Hematopoietic multipotent progenitor cell treated with erythropoietin and hydrocortisone succinate and interleukin-3 and kit ligand, for 6 days (in vitro differentiated cells): ENCODE data around the gene APBB3.
"Not testable (repeated sequence)": the region's sequence is repeated elsewhere in the genome, so short reads cannot be mapped to it uniquely, and the experiment has no call there.

ENCODE experiments used
- DNase-seq: peaks from one replicate; pipeline ENCODE4 v3.0.0-alpha.2; 2015

APBB3 gene

DNA sequence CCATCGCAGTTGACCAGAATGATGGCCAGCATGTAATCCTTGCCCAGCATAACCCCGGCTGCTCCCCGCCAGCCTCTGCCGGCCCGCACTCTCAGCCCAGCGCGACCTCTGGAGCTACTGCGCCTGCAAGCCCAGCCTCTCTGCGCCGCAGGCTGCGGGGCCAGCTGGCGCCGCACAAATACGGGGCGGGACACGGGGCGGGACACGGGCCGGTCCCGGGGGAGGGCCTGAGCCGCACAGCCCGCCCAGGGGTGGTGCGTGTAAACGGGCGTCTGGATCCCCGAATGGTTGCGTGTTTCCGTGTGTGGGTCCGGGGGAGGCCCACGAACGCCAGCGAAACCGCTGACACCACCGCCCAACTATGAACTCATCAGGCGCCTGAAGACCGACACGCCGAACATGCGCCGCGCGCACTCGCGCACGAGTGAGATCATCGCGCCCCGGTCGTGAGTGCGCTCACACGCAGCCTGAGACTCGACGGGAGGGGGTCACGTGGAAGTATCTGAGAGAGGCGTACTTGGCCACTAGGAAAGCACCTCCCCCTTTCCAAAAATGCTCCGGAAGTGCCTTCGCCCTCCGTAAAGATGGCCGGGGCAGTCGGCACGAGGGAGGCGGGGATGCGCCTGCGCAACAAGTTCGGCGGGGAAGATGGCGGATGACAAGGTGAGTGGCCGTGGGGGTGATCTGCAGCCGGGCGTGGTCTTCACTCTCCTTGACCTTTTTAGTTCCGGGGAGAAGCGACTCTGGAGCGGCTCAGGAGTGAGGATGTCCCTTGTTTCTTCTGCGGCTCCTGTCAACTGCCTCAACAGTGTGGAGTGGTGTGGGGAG is at the start of gene APBB3, which contains the start of gene SLC35A4:
TSS of gene APBB3 (minus strand) at position 403 of the 828 bp plus-strand sequence. CDS start at position 50, 353 bp downstream.
TSS of gene SLC35A4 (plus strand) at position 633 of the 828 bp plus-strand sequence. CDS start 2,342 bp downstream, outside the sequence.
- DNase-seq = peak; percentile 99

- DNase-seq = peak; percentile 83
Measured at GRCh38 chr5:140611020-140611521, 46.7 kb upstream of the APBB3 start.

DNA sequence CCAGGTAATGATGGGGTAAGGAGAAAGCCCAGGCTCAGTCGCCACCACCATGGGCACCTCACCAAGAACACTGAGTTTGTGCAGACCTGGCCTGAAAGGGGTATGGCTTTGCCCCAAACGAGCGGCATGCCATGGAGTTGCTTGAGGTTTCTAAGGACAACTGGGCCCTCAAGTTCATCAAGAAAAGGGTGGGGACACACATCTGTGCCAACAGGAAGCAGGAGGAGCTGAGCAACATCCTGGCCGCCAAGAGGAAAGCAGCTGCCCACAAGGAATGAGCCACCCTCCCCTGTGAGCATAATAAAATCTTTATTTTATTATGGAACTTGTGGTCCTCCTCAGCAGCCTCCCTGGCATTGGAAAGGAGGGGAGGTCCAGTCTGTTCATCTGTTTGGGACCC is 44.7 kb upstream of the APBB3 start:
- DNase-seq = peak; percentile 31

DNA sequence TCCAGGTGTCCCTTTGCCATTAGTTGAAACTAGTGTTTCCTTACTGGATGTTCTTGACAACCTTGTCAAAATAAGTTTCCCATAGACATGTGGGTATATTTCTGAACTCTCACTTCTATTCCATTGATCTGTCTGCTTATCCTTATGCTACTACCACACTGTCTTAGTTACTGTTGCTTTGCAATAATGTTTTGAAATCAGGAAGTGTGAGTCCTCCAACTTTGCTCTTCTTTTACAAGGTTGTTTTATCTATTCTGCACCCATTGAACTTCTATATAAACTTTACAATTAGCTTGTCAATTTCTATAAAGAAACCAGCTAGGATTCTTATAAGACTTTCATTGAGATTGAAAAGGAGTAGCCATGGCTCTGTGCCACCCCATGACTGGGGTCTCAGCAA is 44.3 kb upstream of the APBB3 start:
- DNase-seq = no peak

- no peak for DNase-seq
Measured at GRCh38 chr5:140607031-140607430, 42.6 kb upstream of the APBB3 start.

GRCh38 chr5:140605879-140606278 is 41.5 kb upstream of the APBB3 start:
- no peak for DNase-seq

DNA sequence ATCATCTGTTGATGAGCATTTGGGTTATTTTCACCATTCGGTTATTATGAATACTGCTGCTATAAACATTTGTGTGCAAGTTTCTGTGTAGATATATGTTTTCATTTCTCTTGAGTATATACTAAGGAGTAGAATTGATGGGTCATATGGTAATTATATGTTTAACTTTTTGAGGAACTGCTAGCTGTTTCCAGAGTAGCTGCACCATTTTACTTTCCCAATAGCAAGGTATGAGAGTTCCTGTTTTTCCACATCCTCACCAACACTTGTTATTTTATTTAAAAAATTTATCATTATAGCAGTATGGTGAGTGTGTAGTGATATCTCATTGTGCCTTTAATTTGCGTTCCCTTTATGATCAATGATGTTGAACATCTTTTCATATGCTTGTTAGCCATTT is 39.3 kb upstream of the APBB3 start:
- no peak for DNase-seq

- DNase-seq = not testable (repeated sequence)
Measured at GRCh38 chr5:140603446-140603698, 39.0 kb upstream of the APBB3 start.

- DNase-seq = no peak
Measured at GRCh38 chr5:140602147-140602546, 37.7 kb upstream of the APBB3 start.

GRCh38 chr5:140600096-140600495 is 35.7 kb upstream of the APBB3 start:
- no peak for DNase-seq

DNA sequence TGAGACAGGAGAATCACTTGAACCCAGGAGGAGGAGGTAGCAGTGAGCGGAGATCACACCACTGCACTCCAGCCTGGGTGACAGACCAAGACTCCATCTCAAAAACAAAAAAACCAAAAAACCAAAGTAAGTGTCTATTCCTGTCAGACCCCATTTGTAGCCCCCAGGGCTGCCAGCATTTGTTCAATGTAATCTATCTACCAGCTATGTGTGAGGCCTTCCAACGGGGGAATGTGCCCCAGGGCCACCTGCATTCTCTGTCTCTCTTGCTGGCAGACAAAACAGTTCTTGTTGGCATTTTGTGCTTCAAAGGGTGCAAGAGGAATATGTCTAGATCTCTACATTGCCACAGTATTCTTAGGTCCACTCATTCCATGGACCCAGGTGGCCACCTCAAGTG is 34.4 kb upstream of the APBB3 start:
- no peak for DNase-seq

DNA sequence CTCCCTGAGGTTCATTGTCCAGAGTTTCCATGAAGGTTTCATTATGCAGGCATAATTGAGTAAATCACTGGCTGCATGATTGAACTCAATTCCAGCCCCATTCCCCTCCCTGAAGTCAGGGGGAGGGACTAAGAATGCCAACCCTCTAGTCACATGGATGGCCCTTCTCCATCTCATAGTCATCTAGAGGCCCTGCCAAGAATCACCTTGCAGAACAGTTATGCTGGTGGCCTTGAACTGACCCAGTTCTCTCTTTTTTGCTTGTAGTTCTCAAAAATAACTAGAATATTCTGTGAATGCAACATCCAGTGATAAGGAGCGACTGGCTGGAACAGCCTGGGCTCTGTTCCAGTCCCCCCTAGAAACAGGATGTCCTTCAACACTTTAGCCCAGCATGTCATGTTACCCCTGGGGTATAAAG is 31.9 kb upstream of the APBB3 start:
- DNase-seq = no peak

DNA sequence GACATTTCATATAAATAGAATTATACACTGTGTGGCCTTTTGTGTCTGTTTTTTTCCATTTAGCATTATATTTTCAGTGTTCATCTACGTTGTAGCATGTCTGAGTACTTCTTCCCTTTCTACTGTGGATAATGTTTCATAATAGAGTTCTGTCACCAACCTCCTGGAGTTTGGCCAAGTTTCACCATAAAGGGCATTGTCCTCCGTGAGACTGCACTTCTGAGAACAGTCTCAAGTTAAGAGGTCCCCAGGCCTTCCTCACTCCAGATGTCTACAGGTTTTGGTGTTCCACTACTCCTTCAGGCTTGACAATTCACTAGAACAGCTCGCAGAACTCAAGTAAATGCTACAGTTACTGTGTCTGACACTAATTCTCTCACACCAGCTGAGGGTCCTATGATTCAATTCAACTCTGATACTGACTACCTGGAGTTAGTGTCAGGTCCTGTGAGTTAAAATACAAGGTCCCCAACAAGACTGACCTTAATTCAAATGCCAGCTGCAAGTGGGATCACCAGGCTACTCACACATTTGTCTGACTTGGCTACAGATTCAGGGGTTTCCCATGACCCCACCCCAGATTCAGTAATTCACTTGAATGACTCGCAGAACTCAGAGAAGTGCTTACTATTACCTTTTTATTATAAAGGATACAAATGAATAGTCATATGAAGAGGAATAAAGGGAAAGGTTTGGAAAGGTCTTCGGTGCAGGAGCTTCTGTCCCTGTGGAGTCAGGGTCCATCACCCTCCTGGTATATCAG is 31.3 kb upstream of the APBB3 start:
- peak; percentile 86 for DNase-seq

DNA sequence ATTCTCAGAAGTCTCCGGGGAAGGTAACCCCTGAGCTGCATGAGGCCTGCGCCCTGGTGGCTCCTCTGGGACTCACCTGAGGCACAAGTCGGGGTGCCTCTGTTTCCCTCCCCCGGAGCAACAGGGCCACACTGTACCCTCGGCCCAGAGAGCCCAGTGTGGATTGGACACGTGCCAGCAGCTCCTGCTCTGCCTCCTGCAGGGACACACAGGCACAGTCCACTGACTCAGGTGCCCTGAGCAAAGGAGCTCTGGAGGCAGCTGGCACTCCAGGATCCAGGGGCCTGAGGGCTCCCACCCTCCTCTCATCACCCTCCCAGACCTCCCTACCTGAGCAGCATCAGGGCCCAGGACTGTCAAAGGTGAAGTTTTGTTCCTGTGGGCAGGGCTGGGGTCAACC is 29.8 kb upstream of the APBB3 start:
- DNase-seq = no peak

- DNase-seq = not testable (repeated sequence)
Measured at GRCh38 chr5:140593070-140593469, 28.7 kb upstream of the APBB3 start.

DNA sequence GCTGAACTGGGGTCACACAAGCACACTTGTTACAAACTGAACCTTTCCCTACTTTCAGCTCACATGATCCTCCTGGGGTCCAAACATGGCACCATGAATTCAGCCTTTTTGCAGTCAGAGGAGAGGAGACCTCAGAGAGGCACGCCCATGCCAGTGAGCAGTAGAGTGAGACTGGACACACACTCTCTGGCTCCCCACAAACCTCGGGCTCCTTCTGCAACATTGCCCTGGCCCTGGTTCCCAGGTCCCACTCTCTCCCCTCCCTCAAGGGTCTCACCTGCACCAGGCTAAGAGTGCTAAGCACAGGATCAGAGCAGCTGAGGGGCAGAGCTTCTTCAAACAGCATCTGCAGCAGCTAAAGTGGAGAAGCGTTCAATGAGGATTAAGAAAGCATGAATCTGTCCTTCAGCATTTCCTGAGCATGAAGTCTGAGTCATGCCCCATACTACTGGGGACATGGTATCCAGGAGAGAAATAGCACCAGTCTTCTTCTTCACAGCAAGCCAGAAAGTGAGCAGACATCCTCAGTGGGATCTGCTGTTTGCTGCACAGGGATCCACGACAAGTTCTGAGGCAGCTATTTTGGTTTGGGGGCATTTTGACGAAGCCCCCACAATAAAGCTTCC is 27.5 kb upstream of the APBB3 start:
- DNase-seq = no peak

GRCh38 chr5:140590861-140591260 is 26.5 kb upstream of the APBB3 start:
- no peak for DNase-seq

GRCh38 chr5:140588311-140589070 is 24.1 kb upstream of the APBB3 start:
- no peak for DNase-seq

GRCh38 chr5:140587495-140587894 is 23.1 kb upstream of the APBB3 start:
- DNase-seq = no peak

- not testable (repeated sequence) for DNase-seq
Measured at GRCh38 chr5:140579188-140579747, 14.9 kb upstream of the APBB3 start.

- no peak for DNase-seq
Measured at GRCh38 chr5:140576776-140577201, 12.4 kb upstream of the APBB3 start.

GRCh38 chr5:140575309-140575708 is 10.9 kb upstream of the APBB3 start:
- DNase-seq = peak; percentile 61
